ENCODE results near the gene AP1G1.
"Not testable (repeated sequence)": the region's sequence is repeated elsewhere in the genome, so short reads cannot be mapped to it uniquely, and the experiment has no call there.

Gene AP1G1

DNA sequence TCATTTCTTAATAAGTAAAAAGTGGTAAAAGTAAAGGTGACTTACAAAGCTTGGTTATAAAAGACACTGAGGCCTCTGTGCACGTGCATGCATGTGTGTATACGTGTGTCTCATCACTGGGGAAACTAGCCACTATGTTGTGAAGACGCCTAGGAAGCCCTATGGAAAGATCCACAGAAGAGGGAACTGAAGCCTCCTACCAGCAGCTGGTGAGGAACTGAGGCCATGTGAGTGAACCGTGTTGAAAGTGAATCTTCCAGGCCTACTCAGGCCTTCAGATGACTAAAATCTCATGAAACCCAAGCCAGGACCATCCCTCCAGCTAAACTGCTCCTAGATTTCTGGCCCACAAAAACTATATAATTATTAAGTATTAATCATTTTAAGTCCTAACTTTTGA, 107.8 kb downstream of the AP1G1 start:
- DNase-seq (ENCODE audit: low spot score): no peak

DNA sequence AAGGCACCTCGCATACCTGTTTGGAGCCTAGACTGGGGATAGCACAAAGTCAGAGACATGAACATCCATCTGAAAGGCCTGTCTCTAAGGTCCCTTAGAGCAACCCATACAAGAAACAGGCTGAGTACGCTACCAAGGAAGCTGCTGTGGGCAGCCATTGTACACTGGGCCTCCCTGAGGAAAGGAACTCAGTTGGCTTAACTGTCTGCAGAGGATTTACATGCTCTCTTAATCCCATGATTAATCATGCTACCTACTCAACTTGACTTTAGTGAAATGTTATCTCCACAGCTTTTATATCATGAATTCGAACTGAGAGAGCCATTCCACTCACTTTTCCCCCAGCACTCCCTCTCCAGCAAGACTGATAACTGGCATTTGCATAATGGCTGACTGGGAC, 110.1 kb downstream of the AP1G1 start:
- DNase-seq (ENCODE audit: low spot score): no peak

DNA sequence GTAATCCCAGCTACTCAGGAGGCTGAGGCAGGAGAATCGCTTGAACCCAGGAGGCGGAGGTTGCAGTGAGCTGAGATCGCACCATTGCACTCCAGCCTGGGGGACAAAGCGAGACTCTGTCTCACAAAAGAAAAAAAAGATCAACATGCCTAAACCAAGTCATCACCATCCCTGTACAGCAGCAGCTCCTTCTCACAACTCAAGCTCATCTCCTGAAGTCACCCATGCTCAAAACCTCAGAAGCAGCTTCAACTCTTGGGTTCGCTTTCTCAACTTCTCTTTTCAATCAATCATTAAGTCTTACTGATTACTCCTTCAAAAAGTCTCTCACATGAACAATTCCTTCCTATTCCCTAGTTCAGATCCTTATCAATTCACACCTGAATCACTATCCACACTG, 115.5 kb downstream of the AP1G1 start:
- no peak for DNase-seq (ENCODE audit: low spot score)

DNA sequence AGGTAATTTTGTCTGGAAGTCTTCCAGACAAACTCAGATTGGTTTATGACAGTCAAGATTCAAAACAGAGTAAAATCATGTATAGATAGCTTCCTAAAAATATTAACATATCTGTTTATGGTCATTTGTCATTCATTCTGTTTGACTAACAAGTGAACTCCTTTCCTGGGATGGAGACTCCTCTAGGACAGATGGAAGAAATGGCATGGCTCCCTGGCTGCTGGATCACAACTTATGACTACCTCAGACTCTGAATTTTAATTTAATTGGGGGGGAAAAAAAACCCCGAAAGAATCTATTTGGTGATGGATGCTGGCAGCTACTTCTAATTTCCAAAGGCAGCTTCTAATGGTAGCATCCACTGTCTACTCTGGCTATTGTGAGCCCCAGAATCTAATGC, 118.7 kb downstream of the AP1G1 start:
- DNase-seq (ENCODE audit: low spot score): no peak

DNA sequence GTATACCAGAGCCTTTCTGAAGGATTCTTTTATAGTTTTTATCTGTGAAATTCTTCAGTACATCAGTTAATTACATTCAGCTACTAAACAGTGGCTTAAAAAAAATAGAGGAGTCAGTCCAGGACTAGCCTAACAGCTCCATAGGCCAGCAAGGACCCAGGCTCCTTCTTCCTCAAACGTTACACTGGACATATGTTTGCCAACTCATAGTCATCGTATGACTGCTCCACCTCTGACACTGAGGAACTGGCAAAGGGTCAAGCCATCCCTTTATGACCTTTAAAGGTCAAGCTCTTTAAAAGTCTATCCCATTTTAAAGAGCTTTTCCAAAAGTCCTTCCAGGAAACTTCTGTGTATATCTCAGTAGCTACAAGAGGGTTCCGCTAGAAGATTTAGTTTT, 120.8 kb downstream of the AP1G1 start:
- no peak for DNase-seq (ENCODE audit: low spot score)

DNA sequence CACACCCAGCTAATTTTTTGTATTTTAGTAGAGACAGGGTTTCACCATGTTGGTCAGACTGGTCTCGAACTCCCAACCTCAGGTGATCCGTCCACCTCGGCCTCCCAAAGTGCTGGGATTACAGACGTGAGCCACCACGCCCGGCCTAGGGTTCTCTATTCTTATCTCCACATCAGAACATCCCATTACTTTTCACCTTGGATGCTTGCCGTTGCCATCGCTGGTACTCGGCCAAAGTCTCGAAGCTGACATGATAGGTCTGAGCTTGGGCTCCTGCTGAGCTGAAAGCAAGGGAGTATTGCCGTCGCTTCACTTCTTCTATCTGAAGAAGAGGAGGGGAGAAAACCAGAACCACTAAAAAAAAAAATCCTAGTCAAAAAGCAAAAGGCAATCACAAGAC, 124.4 kb downstream of the AP1G1 start:
- DNase-seq (ENCODE audit: low spot score): not testable (repeated sequence)

DNA sequence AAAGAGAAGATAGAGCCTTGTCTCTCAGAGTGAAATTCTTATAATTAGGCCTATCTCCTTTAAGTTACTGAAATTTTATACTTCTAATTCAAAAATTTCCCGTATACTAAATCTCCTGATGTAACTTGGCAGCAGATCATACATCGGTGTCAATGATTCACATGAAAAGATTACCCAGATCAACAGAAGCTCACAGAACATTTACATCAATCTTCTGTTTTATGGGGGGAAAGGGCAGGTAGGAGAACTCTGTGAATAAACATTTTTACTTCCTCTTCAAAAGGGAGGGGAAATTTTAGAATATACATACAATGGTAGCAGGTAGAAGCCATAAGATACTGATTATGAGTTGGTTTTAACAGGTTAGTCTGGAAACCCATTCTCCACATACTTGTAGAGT, 127.3 kb downstream of the AP1G1 start:
- no peak for DNase-seq (ENCODE audit: low spot score)

All from hematopoietic multipotent progenitor cell treated with erythropoietin and hydrocortisone succinate and interleukin-3 and kit ligand, for 15 days (in vitro differentiated cells).